Upper lobe of left lung (tissue), 6 donors: ENCODE measurements around the gene TRPC3. TPM values are rescaled to one million over a fixed set of nuclear protein-coding genes. Genes with fewer than 3 reads are reported as not detected.

Experiments
- ATAC-seq, 2 donors: fragments of 200-7000 bp; cut with Tn5 transposase; one replicate each; pipeline ENCODE4 v1.9.1; 2022; ENCODE audit warnings: mild to moderate bottlenecking in 2 of 2, moderate library complexity in 2 of 2; ENCODE audit not compliant: low FRiP score in 2 of 2
- DNase-seq, 2 donors: peaks; one replicate each; pipeline ENCODE4 v3.0.0-alpha.2; 2019 to 2020
- H3K27ac ChIP-seq, 4 donors: fragments of 200-600 bp; sonication (generic); one replicate each; pipeline ENCODE4 v1.5.1; 2016 to 2019
- H3K27me3 ChIP-seq, 4 donors: fragments of 200-600 bp; sonication (generic); one replicate each; pipeline ENCODE4 v1.5.1; 2017 to 2019
- H3K36me3 ChIP-seq, 4 donors: fragments of 200-600 bp; sonication (generic); one replicate each; pipeline ENCODE4 v1.5.1; 2016 to 2019
- H3K4me1 ChIP-seq, 4 donors: fragments of 200-600 bp; sonication (generic); one replicate each; pipeline ENCODE4 v1.5.1; 2018 to 2019
- H3K4me3 ChIP-seq, 4 donors: fragments of 200-600 bp; sonication (generic); one replicate each; pipeline ENCODE4 v1.5.1; 2017 to 2019; ENCODE audit warnings: mild to moderate bottlenecking in 2 of 4, moderate library complexity in 1 of 4
- H3K9me3 ChIP-seq, 4 donors: fragments of 200-600 bp; sonication (generic); one replicate each; pipeline ENCODE4 v1.5.1; 2018 to 2019
- CTCF ChIP-seq, 6 experiments: fragments of 450-650 bp in 4 of 6; fragments of 200-600 bp in 2 of 6; sonication (generic) in 2 of 6; IDR thresholded peaks; one replicate each; pipeline ENCODE4 v1.5.1; 2016 to 2019; ENCODE audit warnings: antibody characterized with exemption in 6 of 6
- EP300 ChIP-seq, 4 donors: sonication (generic); formaldehyde crosslinking; IDR thresholded peaks; one replicate each; pipeline ENCODE4 v1.5.1; 2017; ENCODE audit warnings: antibody characterized with exemption in 4 of 4, control low read depth in 2 of 4
- POLR2A ChIP-seq, 4 donors: fragments of 450-650 bp; IDR thresholded peaks; one replicate each; pipeline ENCODE4 v1.5.1; 2016 to 2017; ENCODE audit warnings: antibody characterized with exemption in 4 of 4, mild to moderate bottlenecking in 2 of 4
- POLR2AphosphoS5 ChIP-seq, 2 donors: sonication (generic); formaldehyde crosslinking; IDR thresholded peaks; one replicate each; pipeline ENCODE4 v1.5.1; 2017; ENCODE audit warnings: antibody characterized with exemption in 2 of 2
- WGBS, 2 donors: methylation state at CpG; one replicate each; pipeline ENCODE4 v1.1.5; 2017 to 2018; 5-methylcytosine and 5-hydroxymethylcytosine counted together
- total RNA-seq, 6 donors: library from RNA; depleted of rRNA in 4 of 6; stranded (reverse); fragments of >200 nt in 4 of 6; gene quantifications; one replicate each; pipeline versions ENCODE4 v1.1.0 to v1.2.1, GENCODE V29; 2016 to 2021
- donor health status: DM: no; HTN: no; CAD: no; lungs with moderate emphysema.
- donor health status: DM: no; HTN: yes; CAD: no; lungs with severe emphysema.

TRPC3 gene
- total RNA-seq, 6 donors from 2014 or later = 0.77 to 9.4 (median 1.4) TPM

- peaks cover 2 to 57% (median 10%) of the 10 kb centered on the region in 4 donors for H3K36me3 ChIP-seq
- H3K27ac ChIP-seq = no peak overlapping the region
- DNase-seq (no peak), ATAC-seq (no peak)
- H3K27me3 ChIP-seq = no peaks in the 10 kb centered on the region
- H3K4me3 ChIP-seq = no peak overlapping the region
- H3K9me3 ChIP-seq = no peaks in the 10 kb centered on the region
- TF ChIP-seq CTCF (IDR thresholded peaks at IDR 0.05) (no peak), POLR2AphosphoS5 (IDR thresholded peaks at IDR 0.05) (no peak), POLR2A (IDR thresholded peaks at IDR 0.05) (no peak), EP300 (IDR thresholded peaks at IDR 0.05) (no peak)
- no peaks in the 10 kb centered on the region for H3K4me1 ChIP-seq
Measured at GRCh38 chr4:121860121-121860520, 91.7 kb downstream of the TRPC3 start.

GRCh38 chr4:121851354-121851753 lies 100.5 kb downstream of the TRPC3 start:
- Histone ChIP-seq H3K4me3 (no peak overlapping the region), H3K4me1 (no peaks in the 10 kb centered on the region), H3K9me3 (no peaks in the 10 kb centered on the region), H3K36me3 (peaks cover 0 to 48% (median 10%) of the 10 kb centered on the region in 4 donors), H3K27me3 (no peaks in the 10 kb centered on the region), H3K27ac (no peak overlapping the region)
- TF ChIP-seq POLR2A (IDR thresholded peaks at IDR 0.05) (no peak), EP300 (IDR thresholded peaks at IDR 0.05) (no peak), CTCF (IDR thresholded peaks at IDR 0.05) (no peak)
- DNase-seq = no peak
- ATAC-seq = no peak
- WGBS, 2 donors = 94 to 95% methylated on average over 1 of the region's 1 CpG

- 89 to 90% methylated on average over 6 of the region's 6 CpGs for WGBS, 2 donors
- TF ChIP-seq CTCF (IDR thresholded peaks at IDR 0.05) = no peak
- no peak for TF ChIP-seq POLR2AphosphoS5 (IDR thresholded peaks at IDR 0.05)
- TF ChIP-seq EP300 (IDR thresholded peaks at IDR 0.05) = no peak
- TF ChIP-seq POLR2A (IDR thresholded peaks at IDR 0.05) = no peak
- Histone ChIP-seq H3K36me3 (peaks cover 0 to 63% (median 18%) of the 10 kb centered on the region in 4 donors), H3K27me3 (no peaks in the 10 kb centered on the region), H3K4me3 (no peak overlapping the region), H3K9me3 (no peaks in the 10 kb centered on the region), H3K4me1 (no peaks in the 10 kb centered on the region), H3K27ac (no peak overlapping the region)
- DNase-seq (no peak), ATAC-seq (no peak)
Measured at GRCh38 chr4:121846662-121847061, 105.2 kb downstream of the TRPC3 start.

- TF ChIP-seq EP300 (IDR thresholded peaks at IDR 0.05) = no peak
- H3K36me3 ChIP-seq = peaks cover 0 to 65% (median 12%) of the 10 kb centered on the region in 4 donors
- WGBS, 2 donors = 96 to 97% methylated on average over 4 of the region's 4 CpGs
Measured at GRCh38 chr4:121842862-121843261, 109.0 kb downstream of the TRPC3 start.

GRCh38 chr4:121838136-121838535 lies 113.7 kb downstream of the TRPC3 start:
- no peak for ATAC-seq
- no peaks in the 10 kb centered on the region for H3K9me3 ChIP-seq
- TF ChIP-seq EP300 (IDR thresholded peaks at IDR 0.05) (no peak), CTCF (IDR thresholded peaks at IDR 0.05) (no peak), POLR2AphosphoS5 (IDR thresholded peaks at IDR 0.05) (no peak), POLR2A (IDR thresholded peaks at IDR 0.05) (no peak)
- H3K4me3 ChIP-seq = no peak overlapping the region
- no peaks in the 10 kb centered on the region for H3K27me3 ChIP-seq
- no peaks in the 10 kb centered on the region for H3K4me1 ChIP-seq
- peaks cover 0 to 58% (median 5%) of the 10 kb centered on the region in 4 donors for H3K36me3 ChIP-seq
- no peak for DNase-seq
- H3K27ac ChIP-seq = no peak overlapping the region

More at GRCh38 chr4:121842862-121843261, 109.0 kb downstream of the TRPC3 start:
- Histone ChIP-seq H3K4me3 (no peak overlapping the region), H3K27me3 (no peaks in the 10 kb centered on the region), H3K27ac (no peak overlapping the region), H3K4me1 (no peaks in the 10 kb centered on the region), H3K9me3 (no peaks in the 10 kb centered on the region)
- no peak for ATAC-seq
- no peak for DNase-seq
